Right kidney (tissue), 1 donor: Measurements from ENCODE around the gene BABAM1.

ENCODE experiments used
- DNase-seq: peaks from one replicate; pipeline ENCODE4 v3.0.0-alpha.2; 2016

The BABAM1 gene

GRCh38 chr19:17242431-17243208, 24.6 kb upstream of the BABAM1 start:
- DNase-seq, result no peak

GRCh38 chr19:17243211-17243829, 23.9 kb upstream of the BABAM1 start:
- no peak for DNase-seq

GRCh38 chr19:17243830-17244617, 23.2 kb upstream of the BABAM1 start:
- peak; percentile 71 for DNase-seq

- DNase-seq, result peak; percentile 61
These were observed 22.4 kb upstream of the BABAM1 start for GRCh38 chr19:17244618-17245534.

- no peak for DNase-seq
These were observed 21.7 kb upstream of the BABAM1 start, which contains the start of gene NR2F6 for GRCh38 chr19:17245535-17245984. NR2F6 (minus strand) TSS chr19:17245919; CDS start chr19:17245220, 699 bp downstream.

GRCh38 chr19:17246681-17247425, 20.4 kb upstream of the BABAM1 start:
- no peak for DNase-seq

- DNase-seq, result no peak
These were observed 19.0 kb upstream of the BABAM1 start for GRCh38 chr19:17248011-17248776.

- DNase-seq, result no peak
These were observed 17.2 kb upstream of the BABAM1 start for GRCh38 chr19:17249887-17250548.

- no peak for DNase-seq
These were observed 12.6 kb upstream of the BABAM1 start for GRCh38 chr19:17254636-17255035.

GRCh38 chr19:17255150-17255621, 12.1 kb upstream of the BABAM1 start:
- DNase-seq, result no peak

- DNase-seq, result no peak
These were observed 11.1 kb upstream of the BABAM1 start for GRCh38 chr19:17256130-17256529.

- no peak for DNase-seq
These were observed 8.0 kb upstream of the BABAM1 start for GRCh38 chr19:17259118-17259780.

GRCh38 chr19:17259934-17260333, 7.3 kb upstream of the BABAM1 start:
- DNase-seq, result no peak

GRCh38 chr19:17260842-17261325, 6.4 kb upstream of the BABAM1 start:
- no peak for DNase-seq

- no peak for DNase-seq
These were observed 4.7 kb upstream of the BABAM1 start for GRCh38 chr19:17262557-17262956.

GRCh38 chr19:17263712-17264640, 3.3 kb upstream of the BABAM1 start:
- DNase-seq, result no peak

GRCh38 chr19:17264641-17264979, 2.6 kb upstream of the BABAM1 start, which contains the start of gene USHBP1:
USHBP1 (minus strand) TSS chr19:17264745; CDS start chr19:17264299, 446 bp downstream.
- no peak for DNase-seq

GRCh38 chr19:17266026-17266425, 1.2 kb upstream of the BABAM1 start:
- DNase-seq, result no peak
